ENCODE data around the gene NFATC1. TPM values are rescaled to one million over a fixed set of nuclear protein-coding genes. Genes with fewer than 3 reads are reported as not detected.

NFATC1 gene
- total RNA-seq, 4 donors from 2014 or later: 14.0 to 22.4 (median 15.0) TPM

DNA sequence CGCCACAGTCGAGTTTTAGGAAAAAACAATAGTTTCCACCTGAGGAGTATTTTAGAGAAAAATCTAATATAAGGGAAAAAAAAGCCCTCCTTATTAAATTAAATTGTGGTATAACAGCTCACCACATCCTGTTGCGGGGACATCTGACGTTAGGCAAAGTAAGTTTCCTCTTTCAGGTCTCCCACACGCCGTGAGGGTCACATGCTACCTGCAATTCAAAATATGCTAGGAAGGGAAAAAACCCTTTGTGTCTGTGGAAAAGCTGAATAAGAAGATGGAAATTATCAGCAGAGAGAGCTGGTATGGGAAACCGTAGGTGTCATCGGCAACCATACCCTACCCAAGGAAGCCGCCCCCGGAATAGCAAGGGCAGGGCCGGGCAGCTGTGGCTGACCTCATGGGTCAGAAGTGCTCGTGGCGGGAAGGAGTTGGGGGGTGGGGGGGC is 128.0 kb downstream of the NFATC1 start:
- intact Hi-C loops (cut with DNase I; ENCODE audit: low total_unique reads): no loop called here
- 65 to 84% methylated on average over 13 of the region's 13 CpGs for WGBS, 2 donors
- DNase-seq (ENCODE audit: low spot score in 2 of 2): peak in 1 of 2 donors; percentile 80
- no peak overlapping the region for H3K4me3 ChIP-seq (ENCODE audit: low read depth, poor library complexity, severe bottlenecking)
- TF ChIP-seq POLR2A (IDR thresholded peaks at IDR 0.05): no peak
- TF ChIP-seq, protein P1, sequence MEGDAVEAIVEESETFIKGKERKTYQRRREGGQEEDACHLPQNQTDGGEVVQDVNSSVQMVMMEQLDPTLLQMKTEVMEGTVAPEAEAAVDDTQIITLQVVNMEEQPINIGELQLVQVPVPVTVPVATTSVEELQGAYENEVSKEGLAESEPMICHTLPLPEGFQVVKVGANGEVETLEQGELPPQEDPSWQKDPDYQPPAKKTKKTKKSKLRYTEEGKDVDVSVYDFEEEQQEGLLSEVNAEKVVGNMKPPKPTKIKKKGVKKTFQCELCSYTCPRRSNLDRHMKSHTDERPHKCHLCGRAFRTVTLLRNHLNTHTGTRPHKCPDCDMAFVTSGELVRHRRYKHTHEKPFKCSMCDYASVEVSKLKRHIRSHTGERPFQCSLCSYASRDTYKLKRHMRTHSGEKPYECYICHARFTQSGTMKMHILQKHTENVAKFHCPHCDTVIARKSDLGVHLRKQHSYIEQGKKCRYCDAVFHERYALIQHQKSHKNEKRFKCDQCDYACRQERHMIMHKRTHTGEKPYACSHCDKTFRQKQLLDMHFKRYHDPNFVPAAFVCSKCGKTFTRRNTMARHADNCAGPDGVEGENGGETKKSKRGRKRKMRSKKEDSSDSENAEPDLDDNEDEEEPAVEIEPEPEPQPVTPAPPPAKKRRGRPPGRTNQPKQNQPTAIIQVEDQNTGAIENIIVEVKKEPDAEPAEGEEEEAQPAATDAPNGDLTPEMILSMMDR (IDR thresholded peaks at IDR 0.05): no peak

DNA sequence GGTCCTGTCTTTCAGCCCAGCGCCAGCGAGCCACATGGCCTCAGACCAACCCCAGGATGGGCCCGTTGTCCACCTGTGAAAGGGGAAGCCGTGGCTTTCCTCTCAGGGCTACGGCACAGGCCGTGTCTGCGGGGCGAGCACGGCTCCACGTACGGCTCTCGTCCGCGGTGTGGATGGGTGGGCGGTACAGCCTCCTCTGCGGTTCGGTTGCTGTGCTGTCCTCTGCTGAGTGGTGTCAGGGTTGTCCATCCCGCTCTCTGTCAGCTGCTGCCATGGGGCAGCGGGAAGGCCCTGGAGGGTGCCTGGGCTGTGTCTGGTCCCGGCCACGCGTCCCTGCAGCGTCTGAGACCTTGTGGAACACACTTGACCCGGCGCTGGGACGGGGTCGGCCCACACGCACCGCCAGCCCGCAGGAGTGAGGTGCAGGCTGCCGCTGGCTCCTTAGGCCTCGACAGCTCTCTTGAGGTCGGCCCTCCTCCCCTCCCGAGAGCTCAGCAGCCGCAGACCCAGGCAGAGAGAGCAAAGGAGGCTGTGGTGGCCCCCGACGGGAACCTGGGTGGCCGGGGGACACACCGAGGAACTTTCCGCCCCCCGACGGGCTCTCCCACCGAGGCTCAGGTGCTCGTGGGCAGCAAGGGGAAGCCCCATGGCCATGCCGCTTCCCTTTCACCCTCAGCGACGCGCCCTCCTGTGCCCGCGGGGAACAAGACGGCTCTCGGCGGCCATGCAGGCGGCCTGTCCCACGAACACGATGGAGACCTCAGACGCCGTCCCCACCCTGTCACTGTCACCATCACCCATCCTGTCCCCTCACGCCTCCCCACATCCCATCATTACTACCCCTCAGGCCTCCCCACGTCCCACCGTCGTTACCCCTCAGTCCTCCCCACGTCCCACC is 128.7 kb downstream of the NFATC1 start:
- no peak overlapping the region for H3K4me3 ChIP-seq (ENCODE audit: low read depth, poor library complexity, severe bottlenecking)
- 92 to 94% methylated on average over 43 to 61 of the region's 63 CpGs for whole genome bisulfite sequencing, 2 donors
- intact Hi-C loops (cut with DNase I; ENCODE audit: low total_unique reads): loop anchor here (5.0 kb wide), 1 partner anchor 142 kb away; no protein-coding TSS in a partner anchor
- DNase-seq (ENCODE audit: low spot score in 2 of 2): peak in 1 of 2 donors; percentile 79
- TF ChIP-seq POLR2A (IDR thresholded peaks at IDR 0.05): no peak
- TF ChIP-seq, protein P1 (IDR thresholded peaks at IDR 0.05): no peak

GRCh38 chr18:79525556-79526467 is 130.1 kb downstream of the NFATC1 start:
- DNase-seq (ENCODE audit: low spot score in 2 of 2): peak; percentile 59 to 92
- intact Hi-C loops (cut with DNase I; ENCODE audit: low total_unique reads): loop anchor here (5.0 kb wide), 1 partner anchor 144 kb away; no protein-coding TSS in a partner anchor
- 37 to 46% methylated on average over 29 to 30 of the region's 39 CpGs for WGBS, 2 donors
- no peak overlapping the region for H3K4me3 ChIP-seq (ENCODE audit: low read depth, poor library complexity, severe bottlenecking)
- TF ChIP-seq POLR2A (IDR thresholded peaks at IDR 0.05): no peak
- TF ChIP-seq, protein P1 (IDR thresholded peaks at IDR 0.05): no peak

DNA sequence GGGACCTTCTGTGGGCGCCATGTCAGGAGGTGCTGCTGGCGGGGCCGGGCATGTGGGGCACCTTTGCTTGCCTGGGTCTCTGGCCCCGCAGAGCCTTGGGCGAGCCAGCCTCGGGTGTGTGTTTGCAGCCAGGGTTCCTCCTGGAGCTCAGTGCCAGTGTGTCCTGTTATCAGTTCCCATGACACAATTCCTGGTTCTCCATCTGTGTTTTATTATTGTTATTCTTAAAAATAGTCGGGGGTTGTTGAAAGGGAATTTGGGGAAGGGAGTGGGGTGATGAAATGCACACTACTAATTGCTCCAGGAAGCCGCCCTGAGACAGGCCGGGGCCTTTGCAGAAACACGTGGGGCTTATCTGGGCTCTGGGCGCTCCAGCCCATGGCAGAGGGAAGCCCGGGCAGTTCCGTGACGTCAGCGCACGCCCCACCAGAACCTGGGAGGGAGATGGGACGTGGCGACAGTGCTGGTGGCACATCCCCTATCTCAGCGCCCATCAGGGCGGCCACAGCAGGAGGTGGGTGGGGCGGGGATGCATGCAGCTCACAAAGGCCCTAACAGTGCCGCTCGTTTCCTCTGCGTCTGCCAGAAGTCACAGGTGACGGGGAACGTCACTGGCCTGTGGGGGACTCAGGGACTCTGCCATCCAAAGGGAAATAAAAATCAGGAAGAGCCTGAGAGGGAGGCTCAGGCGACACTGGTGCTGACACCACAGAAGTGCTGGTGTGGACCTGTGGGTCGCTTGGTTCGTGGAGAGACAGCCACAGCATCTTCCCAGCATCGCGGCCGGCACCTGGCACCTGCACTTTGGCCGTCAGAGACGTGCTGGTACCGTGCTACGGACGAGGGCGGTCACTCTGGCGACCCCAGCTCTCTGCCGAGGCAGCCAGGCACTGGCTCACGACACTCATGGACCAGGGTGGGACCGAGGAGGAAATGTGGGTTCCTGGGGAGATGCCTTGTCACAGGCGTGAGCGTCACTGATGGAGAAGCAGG is 131.0 kb downstream of the NFATC1 start:
- H3K4me3 ChIP-seq (ENCODE audit: low read depth, poor library complexity, severe bottlenecking): no peak overlapping the region
- peak in 1 of 2 donors; percentile 88 for DNase-seq (ENCODE audit: low spot score in 2 of 2)
- no peak for TF ChIP-seq POLR2A (IDR thresholded peaks at IDR 0.05)
- TF ChIP-seq, protein P1 (IDR thresholded peaks at IDR 0.05): no peak
- intact Hi-C loops (cut with DNase I; ENCODE audit: low total_unique reads): loop anchor here (5.0 kb wide), 1 partner anchor 144 kb away; no protein-coding TSS in a partner anchor
- 75 to 81% methylated on average over 43 to 44 of the region's 44 CpGs for WGBS, 2 donors
